Hepatocyte (in vitro differentiated cells): ENCODE measurements around the gene ADSL. TPM values are rescaled to one million over a fixed set of nuclear protein-coding genes. Genes with fewer than 3 reads are reported as not detected.

Experiments
- DNase-seq: peaks from one replicate; pipeline ENCODE4 v3.0.0-alpha.2; 2016; ENCODE audit warnings: low spot score
- H2AFZ ChIP-seq: fragments of 200-600 bp; sonication (generic); 2 replicates; pipeline ENCODE4 v1.6.0; 2016; ENCODE audit warnings: antibody characterized with exemption, mild to moderate bottlenecking
- H3K27ac ChIP-seq: fragments of 200-600 bp; sonication (generic); 2 replicates; pipeline ENCODE4 v1.5.1; 2016; ENCODE audit warnings: mild to moderate bottlenecking
- H3K27me3 ChIP-seq: fragments of 200-600 bp; sonication (generic); 2 replicates; pipeline ENCODE4 v1.6.1; 2016
- H3K36me3 ChIP-seq: fragments of 200-600 bp; sonication (generic); replicated peaks from 2 replicates; pipeline ENCODE4 v1.5.1; 2016; ENCODE audit warnings: low read depth; ENCODE audit not compliant: insufficient read depth
- H3K4me1 ChIP-seq: fragments of 200-600 bp; sonication (generic); 2 replicates; pipeline ENCODE4 v1.5.1; 2016; ENCODE audit warnings: mild to moderate bottlenecking, moderate library complexity; ENCODE audit not compliant: insufficient read depth
- H3K4me2 ChIP-seq: fragments of 200-600 bp; sonication (generic); 2 replicates; pipeline ENCODE4 v1.6.0; 2016
- H3K4me3 ChIP-seq: fragments of 200-600 bp; sonication (generic); 2 replicates; pipeline ENCODE4 v1.5.1; 2016; ENCODE audit warnings: mild to moderate bottlenecking
- H3K79me2 ChIP-seq: fragments of 200-600 bp; sonication (generic); 2 replicates; pipeline ENCODE4 v1.6.0; 2017; ENCODE audit warnings: mild to moderate bottlenecking
- H3K9me2 ChIP-seq: fragments of 200-600 bp; sonication (generic); replicated peaks from 2 replicates; pipeline ENCODE4 v1.6.0; 2017; ENCODE audit warnings: mild to moderate bottlenecking; ENCODE audit not compliant: insufficient read depth
- H3K9me3 ChIP-seq: fragments of 200-600 bp; sonication (generic); 2 replicates; pipeline ENCODE4 v1.5.1; 2016; ENCODE audit warnings: low read depth, mild to moderate bottlenecking
- H4K20me1 ChIP-seq: fragments of 200-600 bp; sonication (generic); 2 replicates; pipeline ENCODE4 v1.6.0; 2016; ENCODE audit warnings: mild to moderate bottlenecking; ENCODE audit not compliant: insufficient read depth, poor library complexity, severe bottlenecking
- CTCF ChIP-seq: fragments of 200-600 bp; sonication (generic); IDR thresholded peaks from 2 replicates; pipeline ENCODE4 v1.5.1; 2016; ENCODE audit warnings: antibody characterized with exemption, mild to moderate bottlenecking; ENCODE audit not compliant: poor library complexity
- EZH2 ChIP-seq: fragments of 200-600 bp; sonication (generic); IDR thresholded peaks from 2 replicates; pipeline ENCODE4 v1.6.1; 2016; ENCODE audit warnings: antibody characterized with exemption, mild to moderate bottlenecking, borderline replicate concordance
- EZH2phosphoT487 ChIP-seq: fragments of 200-600 bp; sonication (generic); IDR thresholded peaks from one replicate; pipeline ENCODE4 v1.6.1; 2018; ENCODE audit warnings: antibody characterized with exemption, mild to moderate bottlenecking, low read depth, moderate library complexity; ENCODE audit not compliant: unreplicated experiment, severe bottlenecking
- WGBS: methylation state at CpG from one replicate; pipeline ENCODE4 v1.1.6; 2016; ENCODE audit warnings: low lambda C conversion rate; ENCODE audit errors: missing lambda C conversion rate; 5-methylcytosine and 5-hydroxymethylcytosine counted together
- polyA plus RNA-seq: library from polyadenylated mRNA; unstranded; fragments of >200 nt; fragmentation: Nextera tagmentation; extraction: Ambion mirVana; gene quantifications from 2 replicates; pipeline ENCODE4 v1.2.1, GENCODE V29; 2016
- total RNA-seq: library from RNA; depleted of rRNA; stranded (reverse); fragments of >200 nt; gene quantifications from 2 replicates; pipeline ENCODE4 v1.2.3, GENCODE V29; 2014

Gene ADSL
- total and polyA plus RNA-seq, 2 experiments from 2014 or later: 54.8 to 81.8 TPM

- Histone ChIP-seq H3K4me3 (no peak overlapping the region), H3K4me2 (no peak overlapping the region), H2AFZ (no peak overlapping the region), H3K79me2 (no peaks in the 10 kb centered on the region), H4K20me1 (no peaks in the 10 kb centered on the region), H3K4me1 (no peaks in the 10 kb centered on the region), H3K27me3 (no peaks in the 10 kb centered on the region), H3K9me3 (no peaks in the 10 kb centered on the region), H3K9me2 (no peaks in the 10 kb centered on the region), H3K36me3 (no peaks in the 10 kb centered on the region), H3K27ac (no peak overlapping the region)
- WGBS: 90% methylated on average over 2 of the region's 2 CpGs
- no peak for TF ChIP-seq CTCF
- TF ChIP-seq EZH2phosphoT487: no peak
- TF ChIP-seq EZH2: no peak
- no peak for DNase-seq
These were observed 10.9 kb upstream of the ADSL start for GRCh38 chr22:40335358-40335757.

- no peak overlapping the region for H3K4me3 ChIP-seq
- WGBS: 92% methylated on average over 5 of the region's 5 CpGs
- no peaks in the 10 kb centered on the region for H3K36me3 ChIP-seq
These were observed 6.3 kb upstream of the ADSL start for GRCh38 chr22:40340044-40340443.

GRCh38 chr22:40341604-40342003 is 4.7 kb upstream of the ADSL start:
- H3K4me1 ChIP-seq: no peaks in the 10 kb centered on the region
- H3K9me3 ChIP-seq: no peaks in the 10 kb centered on the region
- no peak overlapping the region for H3K4me2 ChIP-seq
- H2AFZ ChIP-seq: no peak overlapping the region
- TF ChIP-seq EZH2phosphoT487 (no peak), CTCF (no peak), EZH2 (no peak)
- peaks cover 5% of the 10 kb centered on the region for H3K79me2 ChIP-seq
- no peak overlapping the region for H3K27ac ChIP-seq
- no peaks in the 10 kb centered on the region for H3K36me3 ChIP-seq
- no peak for DNase-seq
- no peaks in the 10 kb centered on the region for H3K9me2 ChIP-seq
- no peaks in the 10 kb centered on the region for H3K27me3 ChIP-seq
- WGBS: 81% methylated on average over 4 of the region's 4 CpGs
- H3K4me3 ChIP-seq: no peak overlapping the region
- H4K20me1 ChIP-seq: no peaks in the 10 kb centered on the region

More at GRCh38 chr22:40340044-40340443, 6.3 kb upstream of the ADSL start:
- peaks cover 5% of the 10 kb centered on the region for H3K79me2 ChIP-seq
- no peaks in the 10 kb centered on the region for H3K27me3 ChIP-seq
- no peaks in the 10 kb centered on the region for H4K20me1 ChIP-seq
- no peak overlapping the region for H3K27ac ChIP-seq
- no peaks in the 10 kb centered on the region for H3K9me2 ChIP-seq
- no peaks in the 10 kb centered on the region for H3K9me3 ChIP-seq
- no peak for TF ChIP-seq EZH2
- TF ChIP-seq CTCF: no peak
- no peak for TF ChIP-seq EZH2phosphoT487
- H3K4me1 ChIP-seq: no peaks in the 10 kb centered on the region
- H3K4me2 ChIP-seq: no peak overlapping the region
- H2AFZ ChIP-seq: no peak overlapping the region
- DNase-seq: no peak

- Histone ChIP-seq H2AFZ (no peak overlapping the region), H3K4me1 (peaks cover 5% of the 10 kb centered on the region), H3K9me2 (no peaks in the 10 kb centered on the region), H3K4me2 (no peak overlapping the region), H3K79me2 (peaks cover 13% of the 10 kb centered on the region), H4K20me1 (no peaks in the 10 kb centered on the region), H3K36me3 (no peaks in the 10 kb centered on the region), H3K4me3 (no peak overlapping the region), H3K9me3 (no peaks in the 10 kb centered on the region), H3K27ac (no peak overlapping the region), H3K27me3 (no peaks in the 10 kb centered on the region)
- WGBS: 66% methylated on average over 9 of the region's 9 CpGs
- TF ChIP-seq EZH2phosphoT487: no peak
- TF ChIP-seq EZH2: no peak
- no peak for TF ChIP-seq CTCF
- DNase-seq: no peak
These were observed 3.8 kb upstream of the ADSL start for GRCh38 chr22:40342521-40342920.
